Cardiac muscle cell (in vitro differentiated cells and primary cell): ENCODE data around the gene MPDZ. TPM values are rescaled to one million over a fixed set of nuclear protein-coding genes. Genes with fewer than 3 reads are reported as not detected.
A peak's percentile ranks its signal among the peaks of the same experiment; 100 is the strongest.

Experiments
- DNase-seq, 2 donors: peaks; one replicate each; pipeline versions ENCODE4 v3.0.0 to v3.0.0-alpha.2; 2010 to 2017; ENCODE audit warnings: low read depth in 1 of 2, low spot score in 1 of 2
- H3K27ac ChIP-seq: fragments of 200-600 bp; sonication (generic); 2 replicates; pipeline ENCODE4 v1.5.1; 2016
- H3K27me3 ChIP-seq: fragments of 200-600 bp; sonication (generic); 2 replicates; pipeline ENCODE4 v1.6.0; 2016; ENCODE audit warnings: control low read depth
- H3K36me3 ChIP-seq: fragments of 200-600 bp; sonication (generic); 2 replicates; pipeline ENCODE4 v1.5.1; 2016; ENCODE audit warnings: control low read depth
- H3K4me1 ChIP-seq: fragments of 200-600 bp; sonication (generic); 2 replicates; pipeline ENCODE4 v1.8.1; 2017; ENCODE audit warnings: low read depth, mild to moderate bottlenecking, mixed run types
- H3K4me3 ChIP-seq: fragments of 200-600 bp; sonication (generic); 2 replicates; pipeline ENCODE4 v1.5.1; 2016; ENCODE audit warnings: mild to moderate bottlenecking
- H3K9me3 ChIP-seq: fragments of 200-600 bp; sonication (generic); 2 replicates; pipeline ENCODE4 v1.5.1; 2017; ENCODE audit warnings: low read depth, mild to moderate bottlenecking, control low read depth
- polyA plus RNA-seq: library from polyadenylated mRNA; unstranded; fragments of >200 nt; fragmentation: Nextera tagmentation; extraction: Ambion mirVana; gene quantifications from 2 replicates; pipeline ENCODE4 v1.2.1, GENCODE V29; 2016
- total RNA-seq: library from RNA; depleted of rRNA; stranded (reverse); fragments of >200 nt; gene quantifications from 2 replicates; pipeline ENCODE4 v1.2.3, GENCODE V29; 2016
- TF ChIP-seq, protein P1 (sequence below): IDR thresholded peaks from 2 replicates; pipeline ENCODE4 v1.5.1; 2012; ENCODE audit warnings: low read depth, mild to moderate bottlenecking, low read length

Gene MPDZ
- total and polyA plus RNA-seq, 2 experiments from 2014 or later: 31.3 to 83.1 TPM

DNA sequence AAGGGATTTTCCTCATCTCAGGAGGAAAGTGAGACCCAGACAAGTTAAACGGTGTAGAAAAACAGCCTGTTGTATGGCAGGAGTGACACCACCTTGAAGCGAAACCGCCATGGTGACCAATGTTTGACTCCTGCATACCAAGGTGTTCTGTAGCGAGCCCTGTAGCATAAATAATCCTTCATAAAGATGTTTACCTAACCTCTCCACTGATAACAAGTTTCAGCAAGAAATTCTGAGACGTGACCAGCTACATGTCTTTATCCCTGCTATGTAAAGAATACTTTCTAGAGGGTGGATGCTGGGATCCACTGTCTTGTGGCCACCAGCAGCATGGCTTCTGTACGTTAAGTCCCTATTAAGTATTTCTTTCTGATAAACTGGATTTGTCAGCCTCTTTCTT is 148.1 kb downstream of the MPDZ start:
- H3K36me3 ChIP-seq: peaks cover 45% of the 10 kb centered on the region
- H3K4me3 ChIP-seq: no peak overlapping the region
- no peak overlapping the region for H3K27ac ChIP-seq
- H3K27me3 ChIP-seq: no peaks in the 10 kb centered on the region
- H3K4me1 ChIP-seq: no peaks in the 10 kb centered on the region
- no peak for DNase-seq
- no peaks in the 10 kb centered on the region for H3K9me3 ChIP-seq
- TF ChIP-seq, protein P1, sequence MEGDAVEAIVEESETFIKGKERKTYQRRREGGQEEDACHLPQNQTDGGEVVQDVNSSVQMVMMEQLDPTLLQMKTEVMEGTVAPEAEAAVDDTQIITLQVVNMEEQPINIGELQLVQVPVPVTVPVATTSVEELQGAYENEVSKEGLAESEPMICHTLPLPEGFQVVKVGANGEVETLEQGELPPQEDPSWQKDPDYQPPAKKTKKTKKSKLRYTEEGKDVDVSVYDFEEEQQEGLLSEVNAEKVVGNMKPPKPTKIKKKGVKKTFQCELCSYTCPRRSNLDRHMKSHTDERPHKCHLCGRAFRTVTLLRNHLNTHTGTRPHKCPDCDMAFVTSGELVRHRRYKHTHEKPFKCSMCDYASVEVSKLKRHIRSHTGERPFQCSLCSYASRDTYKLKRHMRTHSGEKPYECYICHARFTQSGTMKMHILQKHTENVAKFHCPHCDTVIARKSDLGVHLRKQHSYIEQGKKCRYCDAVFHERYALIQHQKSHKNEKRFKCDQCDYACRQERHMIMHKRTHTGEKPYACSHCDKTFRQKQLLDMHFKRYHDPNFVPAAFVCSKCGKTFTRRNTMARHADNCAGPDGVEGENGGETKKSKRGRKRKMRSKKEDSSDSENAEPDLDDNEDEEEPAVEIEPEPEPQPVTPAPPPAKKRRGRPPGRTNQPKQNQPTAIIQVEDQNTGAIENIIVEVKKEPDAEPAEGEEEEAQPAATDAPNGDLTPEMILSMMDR: no peak

DNA sequence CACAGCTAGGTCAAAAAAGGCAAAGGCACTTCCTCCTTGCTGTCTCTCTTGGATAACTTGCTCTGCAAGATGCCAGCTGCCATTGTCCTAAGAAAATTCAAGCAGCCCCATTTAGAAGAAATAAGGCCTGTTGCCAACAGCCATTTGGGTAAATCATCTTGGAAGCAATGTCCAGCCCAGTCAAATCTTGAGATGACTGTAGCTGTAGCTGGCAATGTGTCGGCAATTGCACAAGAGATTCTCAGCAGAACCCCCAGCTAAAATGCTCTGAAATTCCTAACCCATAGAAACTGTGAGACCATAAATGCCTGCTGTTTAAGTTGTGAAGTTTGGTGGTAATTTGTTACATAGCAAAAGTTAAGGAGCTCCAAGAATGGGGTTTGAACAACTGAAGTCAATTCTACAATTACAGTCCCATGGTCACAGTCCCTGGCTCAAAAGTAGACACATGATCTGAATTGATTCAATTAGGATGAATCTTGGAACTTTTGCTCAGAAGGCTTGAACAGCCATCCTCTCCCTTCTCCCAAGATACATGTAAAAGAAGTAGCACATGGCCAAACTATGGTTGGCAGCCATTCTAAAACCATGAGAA is 151.1 kb downstream of the MPDZ start:
- no peaks in the 10 kb centered on the region for H3K4me1 ChIP-seq
- no peaks in the 10 kb centered on the region for H3K9me3 ChIP-seq
- peak in 1 of 2 donors; percentile 54 for DNase-seq
- H3K27ac ChIP-seq: no peak overlapping the region
- peaks cover 36% of the 10 kb centered on the region for H3K36me3 ChIP-seq
- no peaks in the 10 kb centered on the region for H3K27me3 ChIP-seq
- TF ChIP-seq, protein P1: no peak
- no peak overlapping the region for H3K4me3 ChIP-seq

DNA sequence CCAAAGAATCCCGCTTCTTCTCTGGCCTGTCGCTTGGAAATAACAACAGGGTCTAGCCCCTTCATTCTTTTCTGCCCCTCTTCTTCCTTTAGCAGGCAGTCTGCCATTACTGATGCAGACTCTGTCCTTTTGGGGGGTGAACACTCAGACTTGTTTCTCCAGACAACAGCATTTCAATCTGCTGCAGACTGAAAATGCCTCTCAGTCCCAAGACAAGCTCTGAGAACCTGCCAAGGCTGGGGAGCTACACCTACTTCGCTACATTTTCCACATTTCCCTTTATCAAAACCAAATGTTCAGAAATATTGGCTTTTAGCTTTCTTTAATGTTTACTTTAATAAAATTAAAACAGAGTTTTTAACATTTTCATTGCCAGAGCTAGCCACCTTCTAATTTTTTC is 152.4 kb downstream of the MPDZ start:
- H3K27ac ChIP-seq: no peak overlapping the region
- no peaks in the 10 kb centered on the region for H3K27me3 ChIP-seq
- no peaks in the 10 kb centered on the region for H3K9me3 ChIP-seq
- TF ChIP-seq, protein P1: no peak
- peaks cover 36% of the 10 kb centered on the region for H3K36me3 ChIP-seq
- no peaks in the 10 kb centered on the region for H3K4me1 ChIP-seq
- no peak overlapping the region for H3K4me3 ChIP-seq
- no peak for DNase-seq

DNA sequence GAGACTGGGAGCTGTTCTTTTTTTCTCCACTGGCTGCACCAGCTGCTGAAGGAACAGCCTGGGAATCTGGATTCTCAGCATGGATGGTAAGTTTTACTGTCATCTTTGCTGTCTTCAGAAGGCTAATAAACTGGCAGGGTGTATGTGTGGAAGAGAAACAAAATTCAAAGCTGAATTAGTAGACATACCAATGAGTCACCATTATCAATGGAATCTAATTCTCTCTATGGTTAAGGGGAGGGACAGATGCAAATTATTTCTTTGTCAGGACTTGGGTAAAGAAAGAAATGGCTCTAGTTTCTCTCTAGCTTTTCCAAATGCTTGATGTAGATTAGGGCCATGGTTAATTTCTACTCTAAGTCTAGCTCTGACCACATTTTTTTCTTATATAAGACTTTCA is 154.2 kb downstream of the MPDZ start:
- TF ChIP-seq, protein P1: no peak
- peaks cover 41% of the 10 kb centered on the region for H3K36me3 ChIP-seq
- no peak overlapping the region for H3K4me3 ChIP-seq
- DNase-seq: no peak
- no peak overlapping the region for H3K27ac ChIP-seq
- H3K9me3 ChIP-seq: no peaks in the 10 kb centered on the region
- no peaks in the 10 kb centered on the region for H3K4me1 ChIP-seq
- no peaks in the 10 kb centered on the region for H3K27me3 ChIP-seq

DNA sequence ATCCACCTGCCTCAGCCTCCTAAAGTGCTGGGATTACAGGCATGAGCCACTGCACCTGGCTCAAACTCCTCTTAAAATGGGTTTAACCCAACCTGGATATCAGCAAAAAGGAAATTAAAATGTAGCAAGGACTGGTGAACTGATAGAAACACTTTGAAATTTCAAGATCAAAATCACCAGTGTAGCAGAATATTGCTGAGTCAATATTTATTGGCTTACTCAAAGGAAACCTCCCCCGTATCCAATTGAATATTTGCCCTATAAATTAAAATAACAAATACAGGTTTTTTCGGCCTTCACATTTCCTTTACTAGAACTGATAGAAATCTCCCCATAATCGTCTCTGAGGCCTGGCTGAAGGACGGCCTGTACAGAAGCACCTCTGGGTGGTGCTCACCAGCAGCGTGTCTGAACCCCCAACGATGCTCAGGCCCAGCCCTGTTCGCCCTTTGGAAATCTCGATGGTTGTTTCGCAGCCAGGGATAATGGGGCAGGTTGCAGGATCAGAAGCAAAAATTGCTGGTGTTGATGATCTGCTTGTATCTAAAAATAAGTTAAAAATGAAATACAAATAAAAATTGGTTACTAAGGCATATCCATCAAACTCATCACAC is 156.6 kb downstream of the MPDZ start:
- DNase-seq: no peak
- TF ChIP-seq, protein P1: no peak
- no peaks in the 10 kb centered on the region for H3K9me3 ChIP-seq

More for the DNA sequence above, 156.6 kb downstream of the MPDZ start:
- H3K4me3 ChIP-seq: no peak overlapping the region
- H3K27me3 ChIP-seq: no peaks in the 10 kb centered on the region
- H3K36me3 ChIP-seq: peaks cover 56% of the 10 kb centered on the region
- H3K27ac ChIP-seq: no peak overlapping the region
- no peaks in the 10 kb centered on the region for H3K4me1 ChIP-seq
